K562 (cell line): ENCODE measurements around the gene ATRNL1. TPM values are rescaled to one million over a fixed set of nuclear protein-coding genes. Genes with fewer than 3 reads are reported as not detected.

Experiments
- ATAC-seq: fragments of 200-7000 bp; cut with Tn5 transposase; 3 replicates; pipeline ENCODE4 v1.9.1; 2020; ENCODE audit warnings: moderate library complexity
- BruUV-seq: library from RNA; stranded (reverse); fragments of 400-500 nt; replicated peaks from 2 replicates; lab custom pipeline; 2021; lab: Mats Ljungman, UMichigan
- CTCF ChIA-PET: fragments of 300-600 bp; formaldehyde crosslinking; extraction: SDS; loops from one replicate; lab custom pipeline; 2021; ENCODE audit warnings: low intra/inter-chr PET ratio; lab: Yijun Ruan, JAX
- POLR2A ChIA-PET: fragments of 300-600, 350-650 bp; sonication (Branson Sonifier 250); formaldehyde crosslinking; extraction: SDS; loops from one replicate; lab custom pipeline; 2021; ENCODE audit warnings: antibody characterized with exemption, inconsistent platforms; lab: Yijun Ruan, JAX
- DNase-seq, 4 experiments: peaks; one replicate each; pipeline versions ENCODE4 v3.0.0 to v3.0.0-alpha.2; 2011 to 2018; ENCODE audit warnings: low spot score in 3 of 4, mixed read lengths in 3 of 4; ENCODE audit errors: extremely low read depth in 1 of 4
- FAIRE-seq: peaks from 2 replicates; lab custom pipeline; 2011; peaks lifted over from hg19 to GRCh38; lab: Jason Lieb, UNC
- H2AFZ ChIP-seq: 2 replicates; pipeline ENCODE4 v1.6.0; 2011; ENCODE audit warnings: low read depth, low read length, control low read depth, inconsistent platforms
- H3K27ac ChIP-seq: fragments of 200-600 bp; 3 replicates; pipeline ENCODE4 v1.8.0; 2011; ENCODE audit warnings: low read depth, mild to moderate bottlenecking, control low read depth, inconsistent platforms, low read length, moderate library complexity, mixed read lengths; ENCODE audit errors: extremely low read depth
- H3K27me3 ChIP-seq, 2 experiments: fragments of 300-600 bp in 1 of 2; 2 replicates in 1 of 2; 3 replicates in 1 of 2; pipeline versions ENCODE4 v1.6.0 to v1.8.0; 2011; ENCODE audit warnings: inconsistent platforms in 2 of 2, low read length in 2 of 2, mild to moderate bottlenecking in 1 of 2, mixed read lengths in 1 of 2, moderate library complexity in 1 of 2; ENCODE audit not compliant: control insufficient read depth in 2 of 2, insufficient read depth in 2 of 2
- H3K36me3 ChIP-seq: fragments of 300-600 bp; 3 replicates; pipeline ENCODE4 v1.8.0; 2011; ENCODE audit warnings: mild to moderate bottlenecking, low read length, inconsistent platforms; ENCODE audit not compliant: control insufficient read depth, insufficient read depth
- H3K4me1 ChIP-seq, 2 experiments: fragments of 200-600 bp in 1 of 2; replicated peaks in 1 of 2; 2 replicates in 1 of 2; 3 replicates in 1 of 2; pipeline versions ENCODE4 v1.5.1 to v1.8.0; 2011; ENCODE audit warnings: inconsistent platforms in 2 of 2, low read length in 2 of 2, mild to moderate bottlenecking in 1 of 2, mixed read lengths in 1 of 2, moderate library complexity in 1 of 2; ENCODE audit not compliant: control insufficient read depth in 2 of 2, insufficient read depth in 2 of 2
- H3K4me2 ChIP-seq: 2 replicates; pipeline ENCODE4 v1.6.1; 2011; ENCODE audit warnings: low read length, control low read depth, inconsistent platforms, mixed read lengths; ENCODE audit not compliant: insufficient read depth
- H3K4me3 ChIP-seq: fragments of 200-600 bp; sonication (generic), shearing (Covaris generic); 2 replicates; pipeline ENCODE4 v1.5.1; 2016; ENCODE audit warnings: control low read depth, inconsistent platforms
- H3K79me2 ChIP-seq: fragments of 200-600 bp; 3 replicates; pipeline ENCODE4 v1.8.0; 2011; ENCODE audit warnings: low read length, inconsistent platforms; ENCODE audit not compliant: control insufficient read depth, insufficient read depth
- H3K9ac ChIP-seq, 2 experiments: 2 replicates each; pipeline versions ENCODE4 v1.6.0 to v1.6.1; 2011; ENCODE audit warnings: low read depth in 2 of 2, low read length in 2 of 2, control low read depth in 1 of 2, inconsistent platforms in 1 of 2, mild to moderate bottlenecking in 1 of 2, mixed read lengths in 1 of 2; ENCODE audit not compliant: insufficient read depth in 1 of 2
- H3K9me1 ChIP-seq: one replicate; pipeline ENCODE4 v1.6.0; 2011; ENCODE audit warnings: inconsistent platforms, mild to moderate bottlenecking, low read length, moderate library complexity; ENCODE audit not compliant: control insufficient read depth, insufficient read depth
- H3K9me3 ChIP-seq: replicated peaks from 2 replicates; pipeline ENCODE4 v1.5.1; 2011; ENCODE audit warnings: low read depth, low read length, inconsistent platforms; ENCODE audit not compliant: control insufficient read depth, insufficient read depth
- H4K20me1 ChIP-seq: replicated peaks from 2 replicates; pipeline ENCODE4 v1.6.1; 2011; ENCODE audit warnings: low read length, inconsistent platforms, mixed read lengths; ENCODE audit not compliant: control insufficient read depth, insufficient read depth
- FOXJ3 ChIP-seq: sonication (generic); formaldehyde crosslinking; IDR thresholded peaks from 2 replicates; pipeline ENCODE4 v1.4.0; 2020; ENCODE audit warnings: mild to moderate bottlenecking, missing genetic modification reagents
- ZSCAN29 ChIP-seq: fragments of 450-650 bp; IDR thresholded peaks from 2 replicates; pipeline ENCODE4 v1.6.1; 2017
- ZZZ3 ChIP-seq: fragments of 450-650 bp; IDR thresholded peaks from 2 replicates; pipeline ENCODE4 v1.6.1; 2016; ENCODE audit warnings: antibody characterized with exemption, mild to moderate bottlenecking, moderate library complexity
- WGBS: fragments of 100-300 bp; shearing (Covaris generic); methylation state at CpG from one replicate; pipeline ENCODE4 v1.1.6; 2016; ENCODE audit warnings: low coverage, mixed read lengths; ENCODE audit not compliant: insufficient coverage; ENCODE audit errors: missing lambda C conversion rate; 5-methylcytosine and 5-hydroxymethylcytosine counted together
- in situ Hi-C: fragments of 300-500 bp; cut with MboI; formaldehyde crosslinking; loops from 4 replicates; pipeline ENCODE4 v1.15.0; 2018; ENCODE audit warnings: inconsistent platforms, mixed read lengths
- intact Hi-C: fragments of 100-400 bp; cut with micrococcal nuclease; formaldehyde crosslinking; loops from 2 replicates; pipeline ENCODE4 v1.14.2; 2022
- polyA plus RNA-seq, 8 experiments: library from polyadenylated mRNA; depleted of rRNA in 4 of 8; stranded (reverse) in 5 of 8; unstranded in 3 of 8; fragments of >200 nt; fragmentation: Nextera tagmentation in 2 of 8; fragmentation: Illumina TruSeq in 1 of 8; extraction: Ambion mirVana in 2 of 8; extraction: Trizol in 1 of 8; gene quantifications; 2 replicates each; pipeline versions ENCODE4 v1.2.1 to v1.2.3, GENCODE V29; 2011 to 2014; ENCODE audit warnings: inconsistent platforms in 1 of 8, missing spikeins in 1 of 8
- total RNA-seq, 7 experiments: library from RNA; depleted of rRNA in 6 of 7; stranded (reverse); fragments of >200 nt in 6 of 7; fragmentation: Illumina TruSeq in 2 of 7; extraction: Trizol in 2 of 7; gene quantifications; 2 replicates each; pipeline versions ENCODE4 v1.2.1 to v1.2.3, GENCODE V29; 2011 to 2021; ENCODE audit warnings: low replicate concordance in 1 of 7
- TF ChIP-seq, protein P1 (sequence below): sonication (generic); formaldehyde crosslinking; IDR thresholded peaks from 2 replicates; pipeline ENCODE4 v1.8.0; 2022; ENCODE audit warnings: missing genetic modification reagents, mild to moderate bottlenecking, borderline replicate concordance
- TF ChIP-seq, protein P2 (sequence below): sonication (generic); formaldehyde crosslinking; IDR thresholded peaks from 2 replicates; pipeline ENCODE4 v1.8.0; 2023; ENCODE audit warnings: mild to moderate bottlenecking, missing genetic modification reagents

The ATRNL1 gene
- total and polyA plus RNA-seq, 9 of the 15 experiments (the other 6 are each of a cell fraction or from before 2014, with no cell fraction given): 0.18 TPM; not detected in 8

DNA sequence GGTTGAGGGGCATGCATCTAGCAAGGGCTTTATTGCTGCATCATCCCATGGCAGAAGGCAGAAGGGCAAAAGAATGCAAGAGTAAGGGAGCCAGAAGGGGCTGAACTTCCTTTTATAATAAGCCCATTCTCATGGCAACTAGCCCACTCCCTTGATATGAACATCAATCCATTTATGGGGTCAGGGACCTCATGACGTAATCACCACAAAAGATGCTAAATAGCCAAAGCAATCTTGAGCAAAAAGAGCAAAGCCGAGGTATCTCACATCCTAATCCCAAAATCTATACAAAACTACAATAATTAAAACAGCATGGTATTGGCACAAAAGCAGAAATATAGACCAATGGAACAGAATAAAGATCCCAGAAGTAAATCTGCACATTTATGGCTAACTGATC lies 499.9 kb downstream of the ATRNL1 start:
- CTCF ChIA-PET: no interaction called here
- Histone ChIP-seq H3K4me1 (no peaks in the 10 kb centered on the region), H2AFZ (no peak overlapping the region), H3K36me3 (no peaks in the 10 kb centered on the region), H3K27ac (no peak overlapping the region), H3K4me3 (no peak overlapping the region), H3K79me2 (no peaks in the 10 kb centered on the region), H3K9me3 (no peaks in the 10 kb centered on the region), H3K27me3 (no peaks in the 10 kb centered on the region), H3K9me1 (no peaks in the 10 kb centered on the region), H3K4me2 (no peak overlapping the region), H3K9ac (no peak overlapping the region), H4K20me1 (no peaks in the 10 kb centered on the region)
- in situ Hi-C loops: no loop called here
- ATAC-seq (no peak), FAIRE-seq (no peak), DNase-seq (no peak)
- no TSS peak for BruUV-seq
- TF ChIP-seq FOXJ3 (CRISPR knock-in tag) (no peak), ZZZ3 (no peak)
- POLR2A ChIA-PET: no interaction called here
- 0% methylated on average over 2 of the region's 2 CpGs for WGBS
- intact Hi-C loops: no loop called here

DNA sequence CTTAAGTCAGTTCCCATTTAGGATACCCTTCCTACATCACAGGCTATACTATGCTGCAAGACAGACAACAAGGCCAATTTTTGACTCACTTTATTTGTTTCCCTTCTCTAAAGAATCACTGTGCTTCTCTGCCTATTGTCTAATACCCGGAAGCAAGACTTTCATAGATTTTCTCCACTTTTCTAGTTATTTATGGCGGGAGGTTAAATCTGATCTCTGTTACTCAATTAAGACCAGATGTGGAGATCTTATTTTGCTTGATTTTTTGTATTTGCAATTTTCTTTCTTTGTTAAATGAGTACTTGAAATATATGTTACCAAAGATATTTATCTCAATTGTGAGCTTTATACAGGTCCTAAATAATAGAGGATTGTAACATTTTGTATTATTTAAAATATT lies 511.5 kb downstream of the ATRNL1 start:
- Histone ChIP-seq H3K9ac (no peak overlapping the region), H3K9me1 (no peaks in the 10 kb centered on the region), H2AFZ (no peak overlapping the region), H4K20me1 (no peaks in the 10 kb centered on the region), H3K79me2 (no peaks in the 10 kb centered on the region), H3K36me3 (no peaks in the 10 kb centered on the region), H3K9me3 (no peaks in the 10 kb centered on the region), H3K4me1 (no peaks in the 10 kb centered on the region), H3K4me2 (no peak overlapping the region), H3K4me3 (no peak overlapping the region), H3K27me3 (no peaks in the 10 kb centered on the region), H3K27ac (no peak overlapping the region)
- CTCF ChIA-PET: no interaction called here
- FAIRE-seq (no peak), ATAC-seq (no peak), DNase-seq (no peak)
- BruUV-seq: no TSS peak
- POLR2A ChIA-PET: no interaction called here
- WGBS: 0% methylated on average over 2 of the region's 2 CpGs
- in situ Hi-C loops: no loop called here
- intact Hi-C loops: no loop called here
- TF ChIP-seq ZSCAN29: no peak
- TF ChIP-seq, protein P1, sequence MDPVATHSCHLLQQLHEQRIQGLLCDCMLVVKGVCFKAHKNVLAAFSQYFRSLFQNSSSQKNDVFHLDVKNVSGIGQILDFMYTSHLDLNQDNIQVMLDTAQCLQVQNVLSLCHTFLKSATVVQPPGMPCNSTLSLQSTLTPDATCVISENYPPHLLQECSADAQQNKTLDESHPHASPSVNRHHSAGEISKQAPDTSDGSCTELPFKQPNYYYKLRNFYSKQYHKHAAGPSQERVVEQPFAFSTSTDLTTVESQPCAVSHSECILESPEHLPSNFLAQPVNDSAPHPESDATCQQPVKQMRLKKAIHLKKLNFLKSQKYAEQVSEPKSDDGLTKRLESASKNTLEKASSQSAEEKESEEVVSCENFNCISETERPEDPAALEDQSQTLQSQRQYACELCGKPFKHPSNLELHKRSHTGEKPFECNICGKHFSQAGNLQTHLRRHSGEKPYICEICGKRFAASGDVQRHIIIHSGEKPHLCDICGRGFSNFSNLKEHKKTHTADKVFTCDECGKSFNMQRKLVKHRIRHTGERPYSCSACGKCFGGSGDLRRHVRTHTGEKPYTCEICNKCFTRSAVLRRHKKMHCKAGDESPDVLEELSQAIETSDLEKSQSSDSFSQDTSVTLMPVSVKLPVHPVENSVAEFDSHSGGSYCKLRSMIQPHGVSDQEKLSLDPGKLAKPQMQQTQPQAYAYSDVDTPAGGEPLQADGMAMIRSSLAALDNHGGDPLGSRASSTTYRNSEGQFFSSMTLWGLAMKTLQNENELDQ (CRISPR knock-in tag): no peak
- TF ChIP-seq, protein P2, sequence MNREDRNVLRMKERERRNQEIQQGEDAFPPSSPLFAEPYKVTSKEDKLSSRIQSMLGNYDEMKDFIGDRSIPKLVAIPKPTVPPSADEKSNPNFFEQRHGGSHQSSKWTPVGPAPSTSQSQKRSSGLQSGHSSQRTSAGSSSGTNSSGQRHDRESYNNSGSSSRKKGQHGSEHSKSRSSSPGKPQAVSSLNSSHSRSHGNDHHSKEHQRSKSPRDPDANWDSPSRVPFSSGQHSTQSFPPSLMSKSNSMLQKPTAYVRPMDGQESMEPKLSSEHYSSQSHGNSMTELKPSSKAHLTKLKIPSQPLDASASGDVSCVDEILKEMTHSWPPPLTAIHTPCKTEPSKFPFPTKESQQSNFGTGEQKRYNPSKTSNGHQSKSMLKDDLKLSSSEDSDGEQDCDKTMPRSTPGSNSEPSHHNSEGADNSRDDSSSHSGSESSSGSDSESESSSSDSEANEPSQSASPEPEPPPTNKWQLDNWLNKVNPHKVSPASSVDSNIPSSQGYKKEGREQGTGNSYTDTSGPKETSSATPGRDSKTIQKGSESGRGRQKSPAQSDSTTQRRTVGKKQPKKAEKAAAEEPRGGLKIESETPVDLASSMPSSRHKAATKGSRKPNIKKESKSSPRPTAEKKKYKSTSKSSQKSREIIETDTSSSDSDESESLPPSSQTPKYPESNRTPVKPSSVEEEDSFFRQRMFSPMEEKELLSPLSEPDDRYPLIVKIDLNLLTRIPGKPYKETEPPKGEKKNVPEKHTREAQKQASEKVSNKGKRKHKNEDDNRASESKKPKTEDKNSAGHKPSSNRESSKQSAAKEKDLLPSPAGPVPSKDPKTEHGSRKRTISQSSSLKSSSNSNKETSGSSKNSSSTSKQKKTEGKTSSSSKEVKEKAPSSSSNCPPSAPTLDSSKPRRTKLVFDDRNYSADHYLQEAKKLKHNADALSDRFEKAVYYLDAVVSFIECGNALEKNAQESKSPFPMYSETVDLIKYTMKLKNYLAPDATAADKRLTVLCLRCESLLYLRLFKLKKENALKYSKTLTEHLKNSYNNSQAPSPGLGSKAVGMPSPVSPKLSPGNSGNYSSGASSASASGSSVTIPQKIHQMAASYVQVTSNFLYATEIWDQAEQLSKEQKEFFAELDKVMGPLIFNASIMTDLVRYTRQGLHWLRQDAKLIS (CRISPR knock-in tag): no peak
